Embryonic facial prominence (tissue), 1 donor: ENCODE measurements around the gene F12.

Experiments used
- DNase-seq: peaks from one replicate; pipeline ENCODE4 v3.0.0-alpha.2; 2016; ENCODE audit errors: extremely low spot score

Gene F12

DNA sequence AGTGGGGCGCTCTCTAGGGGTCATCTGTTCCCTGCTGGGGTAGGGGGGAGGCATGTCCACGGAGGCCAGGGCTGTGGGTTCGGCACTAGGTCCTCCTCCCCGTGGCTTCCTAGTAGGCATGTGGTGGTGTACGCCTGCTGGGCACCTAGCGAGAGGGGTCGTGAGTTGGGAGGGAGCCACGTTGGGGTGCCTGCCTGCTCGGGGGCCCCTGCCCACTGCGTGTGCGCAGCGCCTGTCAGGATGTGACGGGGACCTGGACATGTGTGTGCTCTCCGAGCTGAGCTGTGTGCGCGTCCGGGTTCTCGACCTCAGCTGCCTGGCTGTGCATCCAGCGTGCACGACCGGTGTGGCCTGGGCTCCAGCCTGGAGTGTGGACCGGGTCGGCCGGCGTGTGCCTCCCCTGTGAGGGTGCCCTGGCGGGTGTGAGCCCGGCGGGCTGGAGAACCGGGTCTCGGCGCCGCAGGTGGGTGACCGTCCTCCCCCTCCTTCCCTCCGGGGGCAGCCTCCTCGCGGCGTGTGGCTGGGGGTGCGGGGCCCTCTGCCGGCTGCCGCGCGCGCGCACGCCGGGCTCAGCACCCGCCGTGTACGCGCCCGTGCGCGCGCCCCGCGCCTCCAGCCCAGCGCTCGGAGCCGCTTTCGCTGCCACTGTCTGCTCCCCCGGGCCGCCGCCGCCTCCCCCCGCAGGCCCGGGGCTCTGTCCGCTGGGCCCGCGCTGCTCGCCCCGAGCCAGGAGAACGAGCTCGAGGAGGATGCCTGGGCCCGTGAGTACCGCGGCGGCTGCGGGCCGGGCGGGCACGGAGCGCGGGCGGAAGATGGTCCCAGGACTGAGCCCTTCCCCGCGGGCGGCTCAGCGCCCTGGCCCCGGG lies 37.1 kb upstream of the F12 start, which contains the start of gene PRR7:
Gene PRR7 (plus strand): TSS at position 615 of the 866 bp plus-strand sequence. CDS start 8,254 bp downstream, outside the sequence.
- DNase-seq = no peak

DNA sequence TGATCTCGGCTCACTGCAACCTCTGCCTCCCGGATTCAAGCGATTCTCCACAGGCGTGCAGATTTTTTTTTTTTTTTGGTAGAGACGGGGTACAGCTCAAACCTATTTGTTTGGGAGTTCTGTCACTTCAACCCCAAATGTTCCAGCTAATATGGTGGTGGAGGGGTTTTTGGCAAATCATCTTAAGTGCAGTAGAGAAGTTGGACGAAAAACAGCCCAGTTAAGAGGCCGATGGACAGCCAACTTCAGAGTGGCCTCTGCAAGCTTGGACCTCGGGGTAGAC lies 36.5 kb upstream of the F12 start:
- DNase-seq = no peak

- DNase-seq = no peak
Observed at GRCh38 chr5:177445052-177445916, 35.9 kb upstream of the F12 start.

GRCh38 chr5:177444106-177445051 lies 35.0 kb upstream of the F12 start:
- no peak for DNase-seq

GRCh38 chr5:177443144-177443983 lies 34.0 kb upstream of the F12 start:
- DNase-seq = no peak

GRCh38 chr5:177442066-177442826 lies 32.9 kb upstream of the F12 start:
- DNase-seq = no peak

DNA sequence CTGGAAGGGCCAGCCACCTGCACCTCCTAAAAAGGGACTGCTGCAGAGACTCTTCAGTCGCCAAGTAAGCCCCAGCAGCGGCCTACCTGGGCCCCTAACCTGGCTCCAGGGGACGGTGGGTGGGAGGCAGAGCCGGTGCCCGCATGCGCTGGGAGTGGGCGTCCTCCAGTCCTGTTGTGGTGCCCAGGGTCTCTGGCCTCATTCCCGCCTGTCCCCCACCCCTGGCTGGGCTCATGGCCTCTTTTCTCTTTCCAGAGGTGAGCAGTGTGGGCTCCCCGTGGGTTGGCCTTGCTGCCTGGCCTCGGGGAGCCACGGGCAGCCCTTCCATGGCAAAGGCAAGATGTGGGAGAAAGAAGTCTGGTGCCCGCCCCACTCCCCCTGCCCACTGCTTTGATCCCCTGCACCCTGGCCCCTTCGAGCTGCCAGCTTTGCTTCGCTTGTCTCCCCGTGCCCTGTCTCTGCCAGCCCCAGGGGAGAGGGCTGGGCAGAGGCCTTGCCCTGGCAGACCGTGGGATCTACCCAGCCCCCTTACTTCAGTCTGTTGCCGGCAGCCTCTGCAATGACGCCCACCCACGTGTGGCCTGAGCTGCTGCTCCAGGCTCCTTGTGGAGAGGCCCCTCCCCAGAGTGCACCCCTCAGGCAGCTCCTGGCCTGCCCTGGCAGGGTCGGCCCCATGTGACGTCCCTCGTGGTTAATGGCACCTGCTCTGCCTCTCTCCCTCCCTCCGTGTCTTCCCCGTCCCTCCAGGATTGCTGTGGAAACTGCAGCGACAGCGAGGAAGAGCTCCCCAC lies 31.8 kb upstream of the F12 start:
- DNase-seq = no peak

- DNase-seq = no peak
Observed at GRCh38 chr5:177440211-177440989, 31.0 kb upstream of the F12 start.

DNA sequence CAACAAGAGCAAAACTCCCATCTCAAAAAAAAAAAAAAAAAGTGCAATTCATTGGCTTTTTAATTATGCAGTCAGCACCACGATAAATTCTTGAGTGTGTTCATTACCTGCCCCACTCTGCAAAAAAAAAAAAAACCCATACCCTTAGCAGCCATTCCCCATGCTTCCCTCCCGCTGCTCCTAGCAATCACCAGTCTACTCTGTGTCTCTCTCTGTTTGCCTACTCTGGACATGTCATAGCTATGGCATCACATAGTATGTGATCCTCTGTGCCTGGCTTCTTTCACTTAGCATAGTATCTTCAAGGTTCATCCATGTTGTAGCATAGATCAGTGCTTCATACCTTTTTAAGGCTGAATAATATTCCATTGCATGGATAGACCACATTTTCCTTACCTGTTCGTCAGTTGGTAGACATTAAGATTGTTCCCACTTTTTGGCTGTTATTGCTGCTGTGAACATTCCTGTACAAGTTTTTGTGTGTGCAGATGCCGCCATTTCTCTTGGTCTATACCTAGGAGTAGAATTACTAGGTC lies 30.2 kb upstream of the F12 start:
- DNase-seq = no peak

- DNase-seq = no peak
Observed at GRCh38 chr5:177438468-177438867, 29.1 kb upstream of the F12 start.

DNA sequence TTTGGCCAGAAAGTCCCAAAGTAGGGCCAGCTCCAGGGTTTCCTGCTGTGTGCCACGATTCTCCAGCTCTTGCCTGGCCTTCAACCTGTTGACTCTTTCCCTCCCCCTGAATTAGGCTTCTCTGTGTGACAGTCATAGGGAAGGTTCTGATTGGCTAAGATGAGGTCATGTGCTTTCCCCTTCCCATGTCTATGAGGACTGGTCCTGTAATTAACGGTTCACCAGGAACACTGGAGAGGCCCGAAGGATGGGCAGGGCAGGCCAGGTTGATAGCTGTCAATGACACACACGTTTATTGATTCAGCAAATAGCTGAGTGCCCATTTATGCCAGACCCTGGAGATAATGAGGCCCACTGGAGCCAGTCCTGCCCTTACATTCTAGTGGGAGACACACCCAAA lies 28.3 kb upstream of the F12 start:
- DNase-seq = no peak

GRCh38 chr5:177435847-177436536 lies 26.6 kb upstream of the F12 start:
- no peak for DNase-seq

DNA sequence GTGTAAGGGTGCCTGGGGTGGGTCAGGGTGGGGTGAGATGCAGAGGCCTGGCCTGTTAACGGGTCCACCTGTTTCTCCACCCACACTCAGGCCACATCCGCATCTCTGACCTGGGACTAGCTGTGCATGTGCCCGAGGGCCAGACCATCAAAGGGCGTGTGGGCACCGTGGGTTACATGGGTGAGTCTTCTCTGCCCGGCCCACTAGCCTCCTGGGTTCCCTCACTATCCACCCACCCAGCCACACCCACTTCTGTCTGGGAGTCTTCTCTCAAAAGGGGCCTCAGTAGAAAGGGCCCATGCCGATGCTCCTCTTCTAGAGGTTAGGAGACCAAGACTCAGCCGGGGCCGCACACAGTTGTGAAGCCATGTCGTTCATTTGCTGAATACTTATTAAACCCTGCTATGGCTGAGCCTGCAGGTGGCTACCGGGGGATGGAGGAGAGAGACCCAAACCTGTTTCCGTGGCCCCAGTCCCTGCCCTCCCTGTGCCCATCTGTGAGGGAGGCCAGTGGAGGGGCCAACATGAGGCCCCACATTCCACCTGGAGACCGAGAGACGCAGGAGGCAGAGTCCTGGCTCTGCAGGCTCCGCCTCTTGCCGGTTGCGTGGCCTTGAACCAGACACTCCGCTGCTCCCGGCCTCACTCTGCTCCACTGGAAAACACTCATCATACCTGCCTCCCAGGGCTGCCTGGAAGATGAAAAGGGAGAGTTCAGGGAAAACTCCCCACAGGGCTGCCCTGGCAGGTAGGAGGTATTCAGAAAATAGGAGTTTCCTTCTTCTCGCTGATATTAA lies 25.8 kb upstream of the F12 start:
- no peak for DNase-seq

- no peak for DNase-seq
Observed at GRCh38 chr5:177434437-177434836, 25.1 kb upstream of the F12 start.

- DNase-seq = no peak
Observed at GRCh38 chr5:177433658-177434217, 24.4 kb upstream of the F12 start.

DNA sequence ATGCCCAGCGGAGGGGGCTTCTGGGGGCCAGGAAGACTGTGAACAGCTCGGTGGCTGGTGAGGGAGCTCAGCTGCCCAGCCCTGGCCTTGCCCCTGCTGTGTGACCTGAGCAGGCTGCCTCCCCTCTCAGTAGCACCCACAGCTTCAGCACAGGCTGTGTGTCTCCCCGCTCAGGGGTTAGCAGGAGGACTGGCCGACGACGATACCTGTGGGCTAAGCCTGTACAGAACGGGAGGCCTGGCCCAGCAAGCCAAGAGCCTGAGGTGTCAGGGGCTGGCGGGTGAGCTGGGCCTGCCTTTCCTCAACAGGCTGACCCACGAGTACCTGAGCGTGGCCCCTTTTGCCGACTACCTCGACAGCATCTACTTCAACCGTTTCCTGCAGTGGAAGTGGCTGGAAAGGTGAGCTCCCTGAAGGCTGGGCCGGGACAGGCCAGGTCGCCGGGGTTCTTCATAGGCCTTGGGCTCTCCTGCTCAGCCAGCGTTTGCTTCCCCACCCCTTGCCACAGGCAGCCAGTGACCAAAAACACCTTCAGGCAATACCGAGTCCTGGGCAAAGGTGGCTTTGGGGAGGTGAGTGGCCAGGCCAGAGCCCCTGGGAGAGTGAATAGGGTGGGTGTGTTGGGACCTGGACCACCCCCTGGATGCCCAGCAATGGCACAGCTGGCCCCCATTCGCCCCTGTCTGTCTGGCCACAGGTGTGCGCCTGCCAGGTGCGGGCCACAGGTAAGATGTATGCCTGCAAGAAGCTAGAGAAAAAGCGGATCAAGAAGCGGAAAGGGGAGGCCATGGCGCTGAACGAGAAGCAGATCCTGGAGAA lies 23.7 kb upstream of the F12 start:
- no peak for DNase-seq
